ENCODE measurements around the gene TTN. TPM values are rescaled to one million over a fixed set of nuclear protein-coding genes. Genes with fewer than 3 reads are reported as not detected.

TTN gene
- total RNA-seq, 1 donor from 2014 or later = 0.50 TPM

- Histone ChIP-seq H2AFZ (ENCODE audit: low read depth, low read length) (no peak overlapping the region), H3K4me2 (ENCODE audit: low read length) (no peak overlapping the region), H3K4me1 (ENCODE audit: insufficient read depth, low read length) (peaks cover 5% of the 10 kb centered on the region), H4K20me1 (ENCODE audit: insufficient read depth, low read length) (no peaks in the 10 kb centered on the region), H3K36me3 (ENCODE audit: insufficient read depth, low read length) (no peaks in the 10 kb centered on the region), H3K27me3 (ENCODE audit: insufficient read depth, low read length) (no peaks in the 10 kb centered on the region), H3K27ac (ENCODE audit: low read depth, low read length) (no peak overlapping the region), H3K79me2 (ENCODE audit: insufficient read depth, low read length) (no peaks in the 10 kb centered on the region), H3K9me3 (ENCODE audit: insufficient read depth, low read depth, low read length) (no peaks in the 10 kb centered on the region), H3K9ac (ENCODE audit: low read length) (no peak overlapping the region), H3K4me3 (ENCODE audit: insufficient read depth, low read depth, low read length) (no peak overlapping the region)
- no peak overlapping the region for H3K27ac Mint-ChIP-seq (ENCODE audit: unreplicated experiment)
- no peaks in the 10 kb centered on the region for H3K36me3 Mint-ChIP-seq (ENCODE audit: low read depth, unreplicated experiment)
- no peak overlapping the region for H3K4me3 Mint-ChIP-seq (ENCODE audit: unreplicated experiment)
- TF ChIP-seq EZH2 (IDR thresholded peaks at IDR 0.05; ENCODE audit: insufficient read depth, low read length) = no peak
- TF ChIP-seq CTCF (IDR thresholded peaks at IDR 0.05; ENCODE audit: insufficient read depth, low read depth, low read length) = no peak
- FAIRE-seq (no peak), DNase-seq (ENCODE audit: low read depth) (no peak)
- no peaks in the 10 kb centered on the region for H3K4me1 Mint-ChIP-seq (ENCODE audit: low read depth, unreplicated experiment)
- H3K27me3 Mint-ChIP-seq (ENCODE audit: low read depth, unreplicated experiment) = no peaks in the 10 kb centered on the region
- H3K9me3 Mint-ChIP-seq (ENCODE audit: unreplicated experiment) = no peaks in the 10 kb centered on the region
Measured at GRCh38 chr2:178827739-178828485, 20.7 kb upstream of the TTN start.

DNA sequence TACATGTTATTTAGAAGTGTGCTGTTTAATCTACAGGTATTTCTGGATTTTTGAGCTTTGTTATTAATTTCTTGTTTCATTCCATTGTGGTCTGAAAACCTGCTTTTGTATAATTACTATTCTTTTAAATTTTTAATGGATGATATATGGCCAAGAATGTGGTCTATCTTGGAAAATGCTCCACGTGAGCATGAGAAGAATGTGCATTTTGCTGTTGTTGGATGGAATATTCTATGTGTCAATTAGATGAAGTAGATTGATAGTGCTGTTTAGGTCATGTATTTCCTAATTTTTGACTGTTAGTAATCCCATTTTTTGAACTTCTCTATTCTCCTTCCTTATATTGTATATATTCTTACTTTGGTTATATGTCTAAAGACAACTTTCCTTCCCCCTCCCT lies 19.9 kb upstream of the TTN start:
- H3K4me1 Mint-ChIP-seq (ENCODE audit: low read depth, unreplicated experiment) = no peaks in the 10 kb centered on the region
- H3K9ac ChIP-seq (ENCODE audit: low read length) = no peak overlapping the region
- no peak overlapping the region for H3K27ac Mint-ChIP-seq (ENCODE audit: unreplicated experiment)
- DNase-seq (ENCODE audit: low read depth) (no peak), FAIRE-seq (no peak)
- no peaks in the 10 kb centered on the region for H3K36me3 ChIP-seq (ENCODE audit: insufficient read depth, low read length)
- peaks cover 5% of the 10 kb centered on the region for H3K4me1 ChIP-seq (ENCODE audit: insufficient read depth, low read length)
- H4K20me1 ChIP-seq (ENCODE audit: insufficient read depth, low read length) = no peaks in the 10 kb centered on the region
- H2AFZ ChIP-seq (ENCODE audit: low read depth, low read length) = no peak overlapping the region
- no peaks in the 10 kb centered on the region for H3K9me3 Mint-ChIP-seq (ENCODE audit: unreplicated experiment)
- no peaks in the 10 kb centered on the region for H3K27me3 ChIP-seq (ENCODE audit: insufficient read depth, low read length)
- H3K4me2 ChIP-seq (ENCODE audit: low read length) = no peak overlapping the region
- H3K79me2 ChIP-seq (ENCODE audit: insufficient read depth, low read length) = no peaks in the 10 kb centered on the region
- no peak overlapping the region for H3K4me3 ChIP-seq (ENCODE audit: insufficient read depth, low read depth, low read length)
- no peak overlapping the region for H3K27ac ChIP-seq (ENCODE audit: low read depth, low read length)
- TF ChIP-seq CTCF (IDR thresholded peaks at IDR 0.05; ENCODE audit: insufficient read depth, low read depth, low read length) = no peak
- no peak for TF ChIP-seq EZH2 (IDR thresholded peaks at IDR 0.05; ENCODE audit: insufficient read depth, low read length)
- H3K4me3 Mint-ChIP-seq (ENCODE audit: unreplicated experiment) = no peak overlapping the region
- H3K36me3 Mint-ChIP-seq (ENCODE audit: low read depth, unreplicated experiment) = no peaks in the 10 kb centered on the region
- H3K9me3 ChIP-seq (ENCODE audit: insufficient read depth, low read depth, low read length) = no peaks in the 10 kb centered on the region
- no peaks in the 10 kb centered on the region for H3K27me3 Mint-ChIP-seq (ENCODE audit: low read depth, unreplicated experiment)

DNA sequence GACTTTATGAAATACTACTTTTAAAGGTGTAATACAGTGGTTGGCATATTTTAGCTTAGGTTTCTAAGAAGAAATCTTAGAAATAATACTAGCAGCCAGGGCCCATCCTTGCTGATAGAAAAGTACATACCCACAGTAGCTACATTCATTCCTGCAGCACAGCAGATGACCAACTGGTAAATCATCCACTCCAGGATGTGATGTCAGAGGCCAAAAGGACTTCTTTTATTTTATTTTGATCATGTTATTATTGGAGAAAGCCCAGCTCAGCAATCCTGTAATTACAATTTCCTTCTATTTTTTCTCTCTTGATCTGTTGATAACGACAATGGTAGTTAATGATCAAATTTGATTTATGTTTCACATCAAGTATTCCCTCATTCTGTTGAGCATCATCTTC lies 18.0 kb upstream of the TTN start:
- Histone ChIP-seq H2AFZ (ENCODE audit: low read depth, low read length) (no peak overlapping the region), H3K36me3 (ENCODE audit: insufficient read depth, low read length) (no peaks in the 10 kb centered on the region), H4K20me1 (ENCODE audit: insufficient read depth, low read length) (no peaks in the 10 kb centered on the region), H3K4me2 (ENCODE audit: low read length) (peak overlapping the region; percentile 6), H3K27ac (ENCODE audit: low read depth, low read length) (no peak overlapping the region), H3K9ac (ENCODE audit: low read length) (no peak overlapping the region), H3K4me1 (ENCODE audit: insufficient read depth, low read length) (peaks cover 5% of the 10 kb centered on the region), H3K9me3 (ENCODE audit: insufficient read depth, low read depth, low read length) (no peaks in the 10 kb centered on the region), H3K4me3 (ENCODE audit: insufficient read depth, low read depth, low read length) (no peak overlapping the region), H3K27me3 (ENCODE audit: insufficient read depth, low read length) (no peaks in the 10 kb centered on the region), H3K79me2 (ENCODE audit: insufficient read depth, low read length) (no peaks in the 10 kb centered on the region)
- DNase-seq (ENCODE audit: low read depth) = peak; percentile 79
- peak; percentile 39 for FAIRE-seq
- Mint-ChIP-seq H3K36me3 (ENCODE audit: low read depth, unreplicated experiment) (no peaks in the 10 kb centered on the region), H3K9me3 (ENCODE audit: unreplicated experiment) (no peaks in the 10 kb centered on the region), H3K27me3 (ENCODE audit: low read depth, unreplicated experiment) (no peaks in the 10 kb centered on the region), H3K4me1 (ENCODE audit: low read depth, unreplicated experiment) (peaks cover under 1% of the 10 kb centered on the region), H3K4me3 (ENCODE audit: unreplicated experiment) (no peak overlapping the region), H3K27ac (ENCODE audit: unreplicated experiment) (no peak overlapping the region)
- no peak for TF ChIP-seq CTCF (IDR thresholded peaks at IDR 0.05; ENCODE audit: insufficient read depth, low read depth, low read length)
- TF ChIP-seq EZH2 (IDR thresholded peaks at IDR 0.05; ENCODE audit: insufficient read depth, low read length) = no peak
